OCI-LY1 (cell line): ENCODE data around the gene MUC6.

ENCODE experiments used
- H2AFZ ChIP-seq: fragments of 200-600 bp; sonication (generic), shearing (Covaris generic); 2 replicates; pipeline ENCODE4 v1.6.0; 2014; ENCODE audit warnings: antibody characterized with exemption, mild to moderate bottlenecking, low read length
- H3F3A ChIP-seq: fragments of 200-600 bp; sonication (generic), shearing (Covaris generic); 2 replicates; pipeline ENCODE4 v1.6.0; 2014; ENCODE audit warnings: mild to moderate bottlenecking, antibody characterized with exemption, low read length, moderate library complexity; ENCODE audit not compliant: insufficient read depth
- H3K27ac ChIP-seq: fragments of 200-600 bp; sonication (generic); 2 replicates; pipeline ENCODE4 v1.5.1; 2014; ENCODE audit warnings: low read length, mixed run types, mild to moderate bottlenecking, low read depth; ENCODE audit not compliant: poor library complexity, severe bottlenecking
- H3K27me3 ChIP-seq: fragments of 200-600 bp; sonication (generic); 2 replicates; pipeline ENCODE4 v1.6.0; 2014; ENCODE audit warnings: antibody characterized with exemption, mild to moderate bottlenecking, low read length, moderate library complexity; ENCODE audit not compliant: insufficient read depth
- H3K36me3 ChIP-seq: fragments of 200-600 bp; sonication (generic); 2 replicates; pipeline ENCODE4 v1.6.1; 2014; ENCODE audit warnings: mild to moderate bottlenecking, antibody characterized with exemption, low read length, moderate library complexity, mixed read lengths; ENCODE audit not compliant: insufficient read depth
- H3K4me1 ChIP-seq: fragments of 200-600 bp; sonication (generic); 2 replicates; pipeline ENCODE4 v1.5.1; 2014; ENCODE audit warnings: mild to moderate bottlenecking, low read length, moderate library complexity; ENCODE audit not compliant: insufficient read depth, severe bottlenecking
- H3K4me2 ChIP-seq: fragments of 200-600 bp; sonication (generic), shearing (Covaris generic); 2 replicates; pipeline ENCODE4 v1.6.1; 2014; ENCODE audit warnings: low read length
- H3K4me3 ChIP-seq: fragments of 200-600 bp; sonication (generic); 2 replicates; pipeline ENCODE4 v1.5.1; 2014; ENCODE audit warnings: low read length, low read depth, mild to moderate bottlenecking, mixed read lengths; ENCODE audit not compliant: poor library complexity, severe bottlenecking
- H3K79me2 ChIP-seq: fragments of 200-600 bp; shearing (Covaris generic); 2 replicates; pipeline ENCODE4 v1.6.1; 2016; ENCODE audit warnings: mixed run types, low read length, mixed read lengths; ENCODE audit not compliant: insufficient read depth
- H3K9ac ChIP-seq: fragments of 200-600 bp; sonication (generic), shearing (Covaris generic); 2 replicates; pipeline ENCODE4 v1.6.1; 2014; ENCODE audit warnings: mild to moderate bottlenecking, low read length, mixed read lengths
- H3K9me2 ChIP-seq: fragments of 200-600 bp; sonication (generic), shearing (Covaris generic); 2 replicates; pipeline ENCODE4 v1.6.1; 2014; ENCODE audit warnings: low read depth, mild to moderate bottlenecking, low read length, mixed read lengths
- H3K9me3 ChIP-seq: fragments of 200-600 bp; shearing (Covaris generic); 2 replicates; pipeline ENCODE4 v1.6.1; 2014; ENCODE audit warnings: low read length, mixed read lengths
- H4K20me1 ChIP-seq: fragments of 200-600 bp; sonication (generic), shearing (Covaris generic); 2 replicates; pipeline ENCODE4 v1.6.0; 2016; ENCODE audit warnings: mild to moderate bottlenecking, low read length; ENCODE audit not compliant: insufficient read depth
- EZH2 ChIP-seq: fragments of 200-600 bp; sonication (generic), shearing (Covaris generic); IDR thresholded peaks from 2 replicates; pipeline ENCODE4 v1.8.0; 2017; ENCODE audit warnings: borderline replicate concordance, mixed run types, mild to moderate bottlenecking, antibody characterized with exemption, low read length, moderate library complexity, mixed read lengths
- TF ChIP-seq, protein P1 (sequence below): fragments of 200-600 bp; sonication (generic), shearing (Covaris generic); IDR thresholded peaks from 2 replicates; pipeline ENCODE4 v1.5.1; 2017; ENCODE audit warnings: mild to moderate bottlenecking, antibody characterized with exemption, low read length, moderate library complexity, mixed read lengths

The MUC6 gene

DNA sequence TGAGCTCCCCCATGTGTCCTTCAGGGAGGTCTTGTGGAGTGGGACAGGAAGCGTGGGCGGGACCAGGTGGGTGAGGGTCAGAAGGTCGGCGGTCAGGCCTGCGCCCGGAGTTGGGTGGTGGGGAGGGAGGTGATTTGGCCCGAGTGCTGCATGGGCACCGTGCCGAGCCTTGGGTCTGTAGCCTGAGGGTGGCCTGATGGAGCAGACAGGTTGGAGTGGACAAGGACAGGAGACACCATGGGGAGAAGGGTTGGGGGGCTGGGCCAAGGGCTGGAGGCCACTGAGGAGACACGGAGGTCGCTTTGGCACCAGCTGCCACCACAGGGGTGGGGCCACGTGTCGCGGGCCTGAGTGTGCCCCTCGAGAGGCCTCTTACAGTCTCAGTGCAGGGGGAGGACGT, 57.7 kb downstream of the MUC6 start:
- no peaks in the 10 kb centered on the region for H3K27me3 ChIP-seq
- H3K4me1 ChIP-seq: no peaks in the 10 kb centered on the region
- peaks cover 28% of the 10 kb centered on the region for H3K36me3 ChIP-seq
- H3K9ac ChIP-seq: no peak overlapping the region
- no peak overlapping the region for H3K27ac ChIP-seq
- no peaks in the 10 kb centered on the region for H3K9me3 ChIP-seq
- H3K4me2 ChIP-seq: no peak overlapping the region
- no peak overlapping the region for H3K4me3 ChIP-seq
- no peaks in the 10 kb centered on the region for H4K20me1 ChIP-seq
- H2AFZ ChIP-seq: no peak overlapping the region
- TF ChIP-seq EZH2: no peak
- TF ChIP-seq, protein P1, sequence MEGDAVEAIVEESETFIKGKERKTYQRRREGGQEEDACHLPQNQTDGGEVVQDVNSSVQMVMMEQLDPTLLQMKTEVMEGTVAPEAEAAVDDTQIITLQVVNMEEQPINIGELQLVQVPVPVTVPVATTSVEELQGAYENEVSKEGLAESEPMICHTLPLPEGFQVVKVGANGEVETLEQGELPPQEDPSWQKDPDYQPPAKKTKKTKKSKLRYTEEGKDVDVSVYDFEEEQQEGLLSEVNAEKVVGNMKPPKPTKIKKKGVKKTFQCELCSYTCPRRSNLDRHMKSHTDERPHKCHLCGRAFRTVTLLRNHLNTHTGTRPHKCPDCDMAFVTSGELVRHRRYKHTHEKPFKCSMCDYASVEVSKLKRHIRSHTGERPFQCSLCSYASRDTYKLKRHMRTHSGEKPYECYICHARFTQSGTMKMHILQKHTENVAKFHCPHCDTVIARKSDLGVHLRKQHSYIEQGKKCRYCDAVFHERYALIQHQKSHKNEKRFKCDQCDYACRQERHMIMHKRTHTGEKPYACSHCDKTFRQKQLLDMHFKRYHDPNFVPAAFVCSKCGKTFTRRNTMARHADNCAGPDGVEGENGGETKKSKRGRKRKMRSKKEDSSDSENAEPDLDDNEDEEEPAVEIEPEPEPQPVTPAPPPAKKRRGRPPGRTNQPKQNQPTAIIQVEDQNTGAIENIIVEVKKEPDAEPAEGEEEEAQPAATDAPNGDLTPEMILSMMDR: no peak
- no peaks in the 10 kb centered on the region for H3K9me2 ChIP-seq
- H3F3A ChIP-seq: no peaks in the 10 kb centered on the region
- H3K79me2 ChIP-seq: no peaks in the 10 kb centered on the region

DNA sequence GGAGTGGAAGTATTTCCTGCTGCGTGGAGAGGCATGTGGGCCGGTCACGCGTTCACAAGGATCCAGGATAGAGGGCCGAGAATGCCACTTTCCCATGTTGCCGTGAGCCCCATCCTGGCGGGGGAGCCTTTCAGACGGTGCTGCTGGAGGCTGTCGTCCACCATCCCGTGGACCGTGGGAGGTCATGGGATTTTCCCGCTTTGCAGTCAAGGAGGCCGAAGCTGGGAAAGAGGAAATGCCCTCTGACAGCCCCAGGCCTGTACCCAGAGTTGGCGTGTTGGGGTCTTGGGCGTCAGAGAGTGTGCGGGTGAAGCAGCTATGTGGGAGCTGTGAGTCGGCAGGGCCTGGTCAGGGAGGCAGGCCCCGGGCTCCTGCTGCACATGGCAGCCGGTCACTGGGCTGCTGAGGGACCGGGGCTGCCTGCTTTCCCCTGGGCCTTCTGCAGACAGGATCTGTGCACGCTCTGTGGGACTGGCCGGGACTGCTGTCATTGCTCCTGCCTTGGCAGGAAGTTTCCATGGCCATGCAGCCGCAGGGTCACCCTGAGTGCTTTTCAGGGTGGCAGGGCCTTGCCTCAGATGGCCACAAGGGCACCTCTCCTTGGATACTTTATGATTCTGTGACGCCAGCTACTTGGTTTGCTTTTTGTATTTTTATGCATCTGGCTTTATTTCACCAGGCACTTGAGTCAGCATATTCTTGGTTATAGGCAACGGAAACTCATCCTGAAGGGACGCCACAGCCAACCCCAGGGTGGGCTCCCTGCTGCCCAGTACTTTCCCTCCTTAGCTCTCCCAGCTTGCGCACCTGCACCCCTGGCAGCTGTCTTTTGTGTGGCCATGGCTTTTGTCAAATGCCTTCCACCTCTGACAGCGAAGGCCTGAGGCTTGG, 58.4 kb downstream of the MUC6 start:
- no peak overlapping the region for H3K4me2 ChIP-seq
- H3K27me3 ChIP-seq: no peaks in the 10 kb centered on the region
- H2AFZ ChIP-seq: no peak overlapping the region
- H3K4me3 ChIP-seq: no peak overlapping the region
- H3K9ac ChIP-seq: no peak overlapping the region
- H4K20me1 ChIP-seq: no peaks in the 10 kb centered on the region
- TF ChIP-seq EZH2: no peak
- TF ChIP-seq, protein P1: no peak
- H3K4me1 ChIP-seq: no peaks in the 10 kb centered on the region
- no peaks in the 10 kb centered on the region for H3K9me2 ChIP-seq
- H3K27ac ChIP-seq: no peak overlapping the region
- peaks cover 31% of the 10 kb centered on the region for H3K36me3 ChIP-seq
- no peaks in the 10 kb centered on the region for H3K9me3 ChIP-seq
- H3F3A ChIP-seq: no peaks in the 10 kb centered on the region
- no peaks in the 10 kb centered on the region for H3K79me2 ChIP-seq

- Histone ChIP-seq H3K27ac (no peak overlapping the region), H3K9me2 (no peaks in the 10 kb centered on the region), H3K36me3 (peaks cover 43% of the 10 kb centered on the region; the same call in 1 of the 2 replicates), H2AFZ (no peak overlapping the region), H3K4me2 (no peak overlapping the region), H3K4me3 (no peak overlapping the region), H3K9me3 (no peaks in the 10 kb centered on the region), H3K79me2 (no peaks in the 10 kb centered on the region), H3K4me1 (no peaks in the 10 kb centered on the region), H3K9ac (no peak overlapping the region), H4K20me1 (no peaks in the 10 kb centered on the region), H3K27me3 (no peaks in the 10 kb centered on the region), H3F3A (no peaks in the 10 kb centered on the region)
- TF ChIP-seq, protein P1: no peak
- no peak for TF ChIP-seq EZH2
These were observed 59.9 kb downstream of the MUC6 start for GRCh38 chr11:976431-977160.
